Activated CD8-positive, alpha-beta memory T cell treated with anti-CD3 and anti-CD28 coated beads, Interleukin-2, amount 50 U/mL, for 24 hours (primary cell): ENCODE results near the gene PARM1.
"Not testable (repeated sequence)": the region's sequence is repeated elsewhere in the genome, so short reads cannot be mapped to it uniquely, and the experiment has no call there.

Source experiments
- DNase-seq: peaks from one replicate; pipeline ENCODE4 v3.0.0-alpha.2; 2020; ENCODE audit errors: extremely low read depth

The PARM1 gene

DNA sequence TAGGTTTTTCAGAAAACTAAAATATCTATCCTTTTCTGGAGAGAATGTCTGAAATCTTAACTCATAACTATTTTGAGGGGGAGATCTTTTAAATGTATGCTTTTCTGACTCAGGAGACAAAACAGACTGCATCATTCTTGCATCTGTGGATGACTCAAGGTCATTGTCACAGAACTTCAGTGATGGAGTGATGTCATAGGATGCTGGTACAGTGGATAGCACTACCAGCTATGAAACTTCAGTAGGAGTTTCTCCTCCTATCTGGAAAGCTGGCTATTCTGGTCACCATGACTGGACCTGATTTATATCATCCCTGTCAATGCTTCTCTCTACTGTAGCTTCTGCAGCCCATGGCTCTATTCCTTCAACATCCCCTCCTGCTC is 50.3 kb downstream of the PARM1 start:
- DNase-seq: no peak

DNA sequence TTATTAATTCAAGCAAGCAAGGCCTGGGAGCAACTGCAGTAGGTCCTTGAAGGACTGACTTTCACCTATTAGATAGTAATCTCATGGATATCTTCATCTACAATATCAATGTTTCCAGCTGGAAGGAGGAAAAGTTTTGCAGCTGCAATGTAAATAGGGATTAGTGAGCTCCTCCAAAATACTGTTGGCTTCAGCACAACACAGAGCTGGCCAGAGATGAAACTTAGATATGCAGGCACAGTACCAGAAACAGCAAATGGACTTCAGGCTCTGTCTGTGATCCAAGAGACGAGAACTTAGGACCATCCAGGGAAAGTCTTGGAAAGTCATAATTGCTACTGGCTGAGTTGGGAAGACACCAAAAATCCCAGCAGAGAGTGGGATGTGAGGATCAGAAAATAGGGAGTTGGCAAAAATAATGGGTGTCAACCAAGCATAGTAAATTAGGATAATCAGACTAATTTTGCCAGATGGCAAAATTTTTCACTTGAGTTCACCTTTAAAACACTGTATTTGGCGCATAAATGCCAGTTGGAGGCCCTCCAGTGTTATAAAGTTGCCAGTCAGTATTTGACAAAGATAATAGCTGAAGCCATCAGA is 57.5 kb downstream of the PARM1 start:
- DNase-seq: no peak

DNA sequence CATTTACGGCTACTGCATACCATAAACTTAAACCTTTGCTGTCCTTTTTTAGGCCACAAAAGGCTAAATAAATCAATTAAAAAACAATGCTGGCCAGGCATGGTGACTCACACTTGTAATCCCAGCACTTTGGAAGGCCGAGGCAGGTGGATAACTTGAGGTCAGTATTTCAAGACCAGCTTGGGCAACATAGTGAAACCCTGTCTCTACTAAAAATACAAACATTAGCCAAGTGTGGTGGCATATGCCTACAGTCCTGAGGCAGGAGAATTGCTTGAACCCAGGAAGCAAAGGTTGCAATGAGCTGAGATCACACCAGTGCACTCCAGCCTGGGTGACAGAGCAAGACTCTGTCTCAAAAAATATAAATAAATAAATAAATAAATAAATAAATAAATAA is 61.5 kb downstream of the PARM1 start:
- not testable (repeated sequence) for DNase-seq

DNA sequence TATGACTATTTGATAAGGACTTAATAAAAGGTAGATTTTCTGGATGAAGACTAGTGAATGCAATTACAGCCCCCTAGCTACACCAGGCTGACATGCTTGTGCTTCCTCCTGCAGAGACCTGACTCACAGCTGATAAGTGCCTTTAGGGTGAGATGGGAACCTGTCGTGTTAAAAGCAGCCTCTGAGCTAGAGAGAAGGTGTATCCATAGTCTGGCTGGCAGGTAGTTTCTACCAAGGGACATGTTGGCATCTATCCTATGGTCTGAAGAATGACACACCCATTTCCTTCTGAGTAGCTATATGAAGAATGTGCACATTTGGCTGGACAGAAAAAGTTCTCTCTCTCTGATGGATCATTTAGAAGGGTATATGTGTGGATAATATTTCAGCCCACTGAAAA is 64.1 kb downstream of the PARM1 start:
- DNase-seq: no peak

DNA sequence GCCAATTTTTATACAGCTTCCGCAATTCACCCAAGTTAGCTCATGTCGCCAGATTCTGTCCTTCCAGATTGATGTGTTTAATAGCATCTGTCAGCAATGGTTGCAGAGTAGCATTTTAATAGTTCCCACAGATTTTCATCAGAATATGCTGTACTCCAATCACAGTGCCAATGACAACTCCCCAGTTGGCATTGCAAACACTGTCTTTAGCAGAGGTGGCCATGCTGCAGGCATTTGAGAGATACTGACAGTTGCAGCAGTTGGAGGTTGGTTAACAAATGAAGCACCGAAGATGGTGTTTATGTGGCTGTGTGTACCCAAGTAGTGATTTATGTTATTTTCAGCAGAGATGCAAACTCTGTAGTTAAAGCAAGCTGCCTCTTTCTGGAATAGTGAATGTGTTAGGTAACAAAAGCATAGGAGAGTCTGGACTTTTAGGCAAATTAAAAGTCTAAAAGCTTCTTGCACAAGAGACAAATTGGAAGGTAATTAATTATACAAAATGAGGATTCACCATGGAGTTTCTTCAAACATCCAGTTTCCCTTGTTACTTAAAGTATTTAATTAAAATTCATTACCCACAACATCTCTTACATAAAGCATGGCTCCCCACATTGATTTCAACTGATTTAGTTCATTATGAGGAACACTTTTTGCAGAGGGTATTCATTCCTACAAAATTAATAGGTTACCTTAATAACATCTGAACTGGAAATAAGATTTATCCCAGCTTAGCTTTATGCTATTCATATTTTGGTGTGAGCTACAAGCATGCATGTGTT is 65.2 kb downstream of the PARM1 start:
- DNase-seq: no peak

DNA sequence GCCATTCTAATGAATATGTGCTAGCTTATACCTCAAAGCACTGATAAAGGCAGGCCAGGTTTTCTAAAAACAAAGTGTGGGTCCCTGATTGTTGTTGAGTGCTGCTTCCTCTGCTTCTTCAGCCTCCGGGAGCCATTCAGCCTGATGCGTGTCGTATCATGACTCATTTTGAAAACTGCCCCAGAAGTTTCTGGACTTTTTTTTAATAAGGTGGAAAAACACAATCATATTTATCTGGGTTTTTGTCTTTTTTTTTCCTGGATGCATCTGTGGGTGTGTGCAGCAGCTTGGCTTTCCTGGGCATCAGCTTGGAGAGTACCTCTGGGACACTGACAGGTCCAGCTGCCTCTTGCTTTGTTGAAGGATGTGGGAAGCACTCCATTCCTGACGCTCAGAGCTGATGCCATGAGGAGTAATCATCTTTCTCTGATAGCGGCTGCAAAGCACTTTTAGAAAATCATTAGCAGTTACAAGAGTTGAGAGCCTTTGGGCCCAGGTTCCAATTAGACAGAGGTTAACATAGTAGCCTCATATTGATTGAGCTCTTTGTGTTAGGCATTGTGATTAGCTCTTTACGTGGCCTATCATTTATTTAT is 66.9 kb downstream of the PARM1 start:
- DNase-seq: no peak

DNA sequence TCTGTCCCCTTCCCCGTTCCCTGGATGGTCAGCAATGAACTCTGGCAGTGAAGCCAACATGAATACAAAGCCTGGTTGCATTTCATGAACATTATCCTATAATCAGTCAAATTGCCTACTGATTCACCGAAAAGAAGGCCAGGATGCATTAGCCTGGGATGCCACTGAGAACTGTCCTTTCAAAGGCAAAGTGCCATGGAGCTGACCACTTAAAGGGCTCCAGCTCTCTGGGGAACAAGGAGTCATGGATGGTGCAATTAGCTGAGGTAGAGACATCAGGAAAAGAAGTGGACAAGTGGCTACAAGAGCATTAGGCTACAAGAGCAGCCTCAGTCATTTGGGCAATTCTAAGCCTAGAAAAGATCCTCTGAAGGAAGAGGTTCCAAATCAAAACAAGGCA is 69.0 kb downstream of the PARM1 start:
- no peak for DNase-seq

DNA sequence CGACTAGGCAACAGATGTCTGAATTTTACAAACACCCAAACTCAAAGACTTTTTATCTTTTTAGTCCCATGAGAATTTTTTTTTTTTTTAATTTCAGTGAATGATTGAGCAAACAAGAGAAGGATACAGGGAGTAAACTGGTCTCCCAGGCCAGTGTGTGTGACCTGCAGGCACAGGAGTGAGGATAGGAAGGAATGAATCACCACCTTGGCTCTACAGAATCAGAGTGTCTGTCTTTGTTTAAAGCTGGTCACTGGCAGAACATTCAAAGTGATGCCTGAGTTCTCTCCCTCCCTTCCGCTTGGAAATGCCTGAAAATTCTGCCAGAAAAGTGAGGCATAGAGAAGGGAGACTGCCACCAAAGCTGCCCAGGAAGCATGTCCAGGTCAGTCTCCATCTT is 69.5 kb downstream of the PARM1 start:
- DNase-seq: no peak

DNA sequence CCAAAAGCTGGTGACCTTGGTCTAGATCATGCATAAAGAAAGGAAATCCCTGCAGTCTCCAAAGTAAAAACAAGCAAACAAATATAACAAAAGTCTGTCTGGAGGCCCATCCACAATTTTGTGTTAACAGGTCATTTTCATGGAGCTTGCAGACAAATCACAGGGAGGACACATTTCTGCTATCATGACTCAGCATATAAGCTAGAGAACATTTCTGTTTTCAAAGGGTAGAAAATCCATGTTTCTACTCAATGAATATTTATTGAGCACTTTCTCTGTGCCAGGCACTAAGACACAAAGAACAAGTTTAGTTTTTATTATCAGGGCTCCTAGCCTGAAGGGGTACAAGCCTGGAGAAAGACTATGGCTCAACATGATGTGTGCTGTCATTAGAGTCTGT is 71.1 kb downstream of the PARM1 start:
- no peak for DNase-seq

DNA sequence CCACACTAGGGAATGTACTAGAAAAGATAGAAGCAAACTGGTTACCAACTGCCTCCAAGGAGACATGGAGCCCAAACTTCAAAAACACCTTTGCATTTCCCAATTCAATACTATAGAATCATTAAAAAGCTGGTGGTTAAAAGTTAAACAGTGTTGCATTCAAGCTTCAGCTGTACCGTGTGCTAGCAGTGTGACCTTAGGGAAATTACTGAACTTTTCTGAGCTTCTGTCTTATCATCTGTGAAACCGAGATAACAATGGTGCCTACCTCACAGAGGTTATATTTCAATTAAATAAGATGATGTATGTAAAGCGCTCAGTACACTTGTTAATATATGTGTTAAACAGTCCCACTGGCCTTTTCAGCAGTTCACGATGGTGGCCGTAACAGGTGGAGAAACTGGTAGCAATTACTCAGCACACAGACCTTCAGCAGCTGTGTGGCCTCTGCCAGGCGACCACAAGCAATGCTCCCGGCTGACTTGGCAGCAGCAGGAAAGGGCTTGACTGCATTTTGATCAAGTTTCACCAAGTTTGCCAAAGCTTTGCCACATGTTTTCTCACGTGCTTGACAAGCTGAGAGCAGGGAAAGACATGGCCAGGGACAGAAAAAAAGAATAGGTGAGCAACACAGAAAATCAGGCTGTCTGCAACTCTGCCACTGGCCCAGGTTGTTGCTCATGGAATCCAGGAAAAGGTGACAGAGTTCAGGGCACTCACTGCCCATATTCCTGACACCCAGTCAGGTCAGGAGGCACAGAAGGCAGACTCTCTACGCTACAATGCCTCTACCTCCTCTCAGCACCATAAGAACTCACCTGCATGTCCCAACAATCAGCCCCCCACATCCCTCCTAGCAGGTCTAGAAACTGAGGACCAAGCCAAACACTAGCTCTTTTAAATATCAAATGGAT is 72.1 kb downstream of the PARM1 start:
- DNase-seq: no peak

DNA sequence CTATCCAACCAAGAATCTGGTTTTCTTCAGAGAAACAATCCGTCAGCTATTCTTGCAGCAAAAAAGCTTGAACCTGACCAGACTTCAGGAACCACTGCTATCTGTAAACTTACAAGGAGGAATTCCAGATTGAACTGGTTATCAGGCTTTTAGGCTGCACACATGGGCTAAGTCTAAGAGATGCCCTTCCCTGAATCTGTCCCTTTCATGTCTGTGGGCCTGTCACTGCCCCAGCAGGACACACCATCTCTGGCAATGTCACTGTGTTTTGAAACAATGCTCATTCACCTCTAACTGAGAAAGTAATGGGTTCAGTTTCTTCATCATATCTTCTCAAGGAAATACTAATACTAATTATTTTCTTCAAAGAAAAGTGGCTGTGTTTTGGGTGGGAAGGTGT is 72.8 kb downstream of the PARM1 start:
- DNase-seq: no peak

DNA sequence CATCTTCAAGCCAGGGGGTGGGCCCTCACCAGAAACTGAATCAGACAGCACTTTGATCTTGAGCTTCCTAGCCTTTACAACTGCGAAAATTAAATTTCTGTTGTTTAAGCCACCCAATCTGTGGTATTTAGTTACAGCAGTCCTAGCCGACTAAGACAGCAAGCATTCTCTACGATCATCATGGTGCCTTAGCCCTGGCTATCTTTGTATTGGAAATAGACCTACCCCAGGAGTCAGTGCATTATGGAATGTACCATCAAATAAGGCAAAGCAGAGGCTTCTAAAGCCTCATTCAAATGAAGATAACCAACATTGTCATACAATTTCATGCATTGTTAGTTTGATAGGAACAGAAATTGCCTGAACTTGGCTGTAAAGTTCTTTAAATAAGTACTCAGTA is 75.0 kb downstream of the PARM1 start:
- DNase-seq: no peak

DNA sequence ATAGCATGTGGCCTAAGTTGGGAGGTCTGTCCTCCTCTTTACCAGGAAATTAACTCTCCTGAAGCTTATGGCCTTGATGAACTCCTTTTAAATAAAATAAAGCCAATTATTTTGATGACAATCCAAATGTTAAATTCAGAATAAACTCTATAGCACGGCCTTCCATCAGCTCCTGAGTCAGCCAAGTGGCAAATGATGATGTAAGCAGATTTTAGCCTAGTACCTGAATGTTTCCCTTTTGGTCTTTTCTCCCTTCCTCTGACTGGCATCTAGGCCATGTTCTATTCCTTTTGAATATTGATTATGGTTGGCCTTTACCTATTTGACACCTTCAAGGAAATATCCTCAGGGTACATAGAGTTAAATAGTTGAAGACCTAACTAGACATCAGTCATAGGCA is 76.2 kb downstream of the PARM1 start:
- no peak for DNase-seq

DNA sequence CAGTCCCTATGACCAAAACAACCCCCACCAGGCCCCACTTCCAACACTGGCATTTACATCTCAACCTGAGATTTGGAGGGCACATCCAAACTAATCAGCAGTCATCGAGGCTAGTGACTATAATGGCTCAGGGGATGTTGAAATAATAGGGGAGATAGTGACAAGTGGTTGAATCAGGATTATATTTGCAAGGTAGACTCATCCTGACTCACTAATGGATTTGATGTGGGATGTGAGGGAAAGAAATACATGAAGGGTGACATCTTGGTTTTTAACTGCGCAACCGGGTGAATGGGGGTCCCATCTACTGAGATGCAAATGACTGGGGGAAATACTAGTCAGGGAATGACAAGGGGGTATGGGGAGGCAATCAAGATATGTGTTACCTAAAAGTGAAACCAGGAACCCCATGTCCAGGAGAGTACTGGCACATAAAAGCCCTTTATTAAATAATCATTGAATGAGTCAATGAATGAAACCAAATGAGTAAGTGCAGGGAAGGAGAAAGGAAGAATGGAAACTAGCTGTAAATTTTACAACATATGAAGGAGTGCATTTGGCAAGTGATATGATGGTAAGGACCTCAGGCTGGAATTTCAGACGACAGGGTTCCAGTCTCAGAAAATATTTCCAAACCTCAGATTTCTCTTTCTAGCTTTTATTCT is 78.3 kb downstream of the PARM1 start:
- no peak for DNase-seq

DNA sequence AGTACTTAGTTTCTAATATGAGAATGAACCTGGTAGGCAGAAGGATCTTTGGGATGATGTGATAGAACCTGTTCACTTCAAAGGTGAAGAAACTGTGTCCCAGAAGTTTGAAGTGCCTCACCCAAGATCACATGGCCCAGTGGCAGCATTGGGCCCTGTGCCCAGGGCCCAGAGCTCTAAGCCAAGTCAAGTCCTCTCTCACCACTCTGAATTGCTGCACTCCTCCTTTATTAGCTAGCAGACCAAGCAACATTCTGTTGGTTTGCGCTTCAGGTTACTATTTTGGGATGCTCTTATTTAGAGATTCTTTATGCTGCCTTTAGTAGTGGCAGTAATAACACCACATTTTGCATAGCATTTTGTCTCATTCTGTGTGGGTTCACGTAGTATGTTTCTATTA is 82.7 kb downstream of the PARM1 start:
- DNase-seq: no peak

DNA sequence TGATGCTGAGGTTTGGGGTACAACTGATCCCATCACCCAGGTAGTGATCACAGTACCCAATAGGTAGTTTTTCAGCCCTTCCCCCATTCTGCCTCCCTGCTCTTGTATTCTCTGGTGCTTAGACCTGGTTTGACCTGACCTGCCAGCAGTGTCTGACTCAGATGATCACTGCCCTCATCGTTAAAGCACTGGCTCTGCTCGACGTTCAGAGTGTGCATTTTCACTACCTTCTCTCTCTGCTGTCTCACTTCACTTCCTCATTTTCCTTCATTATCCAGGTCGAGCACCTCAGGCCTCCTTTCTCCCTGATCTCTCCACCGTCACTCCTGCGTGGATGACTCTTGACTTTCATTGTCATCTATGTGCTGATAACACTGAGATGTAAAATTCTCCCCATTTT is 83.6 kb downstream of the PARM1 start:
- DNase-seq: no peak

DNA sequence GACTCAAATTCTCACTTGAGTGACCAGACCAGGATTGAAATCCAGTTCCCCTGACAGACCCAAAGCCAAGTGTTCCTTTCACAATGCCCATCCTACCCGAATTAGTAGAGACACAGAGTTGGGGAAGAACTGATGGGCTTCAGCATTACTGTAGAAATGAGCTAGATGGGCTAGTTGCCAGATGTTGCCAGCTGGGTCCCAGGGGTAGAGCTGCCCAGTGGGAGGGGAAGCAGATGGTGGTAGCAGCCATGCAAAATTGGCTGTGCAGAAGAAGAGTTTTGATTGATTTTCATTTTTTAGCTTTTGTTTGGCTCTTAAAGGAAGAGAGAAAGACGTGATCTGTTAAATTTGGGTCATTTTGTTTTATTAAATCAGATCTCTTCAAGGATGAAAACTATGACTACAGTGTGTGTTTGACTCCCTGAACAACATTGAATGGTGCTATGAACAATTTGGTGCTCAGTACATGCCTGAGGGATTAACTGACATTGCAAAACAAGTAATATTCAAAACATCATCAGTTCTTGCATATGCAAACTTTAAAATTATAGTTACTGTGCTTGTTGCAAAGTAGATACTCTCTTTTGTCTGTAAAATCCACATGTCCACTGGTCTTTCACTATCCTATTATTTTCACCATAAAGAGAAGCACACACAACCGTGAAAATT is 86.0 kb downstream of the PARM1 start:
- DNase-seq: no peak

DNA sequence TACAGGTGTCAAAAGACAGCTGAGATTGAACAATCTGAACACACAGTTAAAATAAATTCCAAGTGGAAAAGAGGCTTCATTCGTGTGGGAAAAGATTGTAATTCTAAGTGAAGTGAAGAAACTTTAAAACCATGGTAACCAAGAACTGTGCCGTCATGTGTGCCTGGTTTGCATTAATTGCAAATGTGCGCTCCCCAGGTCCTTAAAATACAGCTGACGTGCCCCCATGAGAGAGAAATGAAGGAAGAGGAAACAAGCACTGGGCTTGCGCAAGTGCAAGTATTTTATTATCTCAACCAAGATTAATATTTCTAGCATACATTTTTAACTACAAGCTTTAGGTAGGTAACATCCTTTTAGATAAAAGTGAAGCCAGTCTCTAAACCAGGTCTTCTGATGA is 92.5 kb downstream of the PARM1 start:
- no peak for DNase-seq

DNA sequence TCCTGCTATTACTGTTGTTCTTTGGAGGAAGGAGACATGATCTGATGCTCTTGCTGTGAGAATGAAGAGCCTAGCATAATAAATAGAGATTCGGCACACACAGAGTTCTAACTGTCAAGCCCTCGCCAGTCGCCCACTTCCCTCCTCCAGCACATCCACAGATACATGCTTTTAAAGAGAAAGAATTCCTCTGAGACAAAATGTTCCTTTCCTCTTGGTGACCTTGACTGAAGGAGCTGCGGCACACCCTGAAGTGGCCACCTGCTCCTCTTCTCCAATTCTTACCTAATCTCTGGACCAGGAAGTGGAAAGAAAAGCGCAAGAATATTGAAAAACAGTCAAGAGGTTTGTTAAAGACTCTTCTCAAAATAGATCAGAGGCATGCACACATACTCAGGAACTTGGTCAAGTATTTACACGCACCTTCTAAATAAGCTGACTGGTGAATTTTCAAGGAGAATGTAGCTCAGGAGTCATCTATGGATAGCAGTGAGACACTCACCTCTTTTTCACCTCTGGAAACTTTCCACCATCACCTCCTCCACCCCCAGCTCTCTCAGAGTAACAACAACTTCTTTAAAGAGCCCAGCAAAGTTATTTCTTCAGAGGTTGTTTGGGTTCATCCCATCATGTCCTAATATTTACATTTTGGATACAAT is 95.4 kb downstream of the PARM1 start:
- DNase-seq: no peak

DNA sequence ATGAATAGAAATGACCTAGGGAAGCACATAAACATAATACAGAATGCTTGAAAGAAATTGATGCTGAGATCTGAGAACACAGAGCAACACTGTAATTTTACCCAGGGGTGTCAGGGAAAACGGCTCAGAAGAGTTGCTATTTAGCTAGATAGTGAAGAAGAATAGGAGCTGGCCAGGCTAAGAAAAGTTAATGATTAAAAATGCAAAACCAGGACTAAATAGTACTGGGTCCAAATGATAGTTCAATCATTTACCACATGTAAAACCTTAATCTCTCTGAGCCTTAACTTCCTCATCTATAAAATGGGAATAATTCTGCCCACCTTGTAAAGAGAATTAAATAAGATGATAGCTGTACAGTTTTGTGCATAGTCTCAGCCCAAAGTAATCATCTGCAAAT is 97.1 kb downstream of the PARM1 start:
- DNase-seq: no peak
